Retinal pigment epithelial cell (primary cell): ENCODE measurements around the gene FRMD4B.

Experiments
- DNase-seq: peaks from one replicate; pipeline ENCODE4 v3.0.0-alpha.2; 2010; ENCODE audit warnings: low read depth
- H3K4me3 ChIP-seq: 2 replicates; pipeline ENCODE4 v1.5.1; 2011; ENCODE audit warnings: mild to moderate bottlenecking, low read length, control low read depth, moderate library complexity
- CTCF ChIP-seq: conservative IDR thresholded peaks from 2 replicates; pipeline ENCODE4 v1.5.1; 2011; ENCODE audit warnings: low read depth, low read length, control low read depth, inconsistent platforms

FRMD4B gene

GRCh38 chr3:69197922-69198530, 187.9 kb downstream of the FRMD4B start:
- no peak for TF ChIP-seq CTCF
- no peak overlapping the region for H3K4me3 ChIP-seq
- no peak for DNase-seq

- DNase-seq, result no peak
- TF ChIP-seq CTCF, result no peak
These were observed 188.4 kb downstream of the FRMD4B start for GRCh38 chr3:69197455-69197854.

GRCh38 chr3:69196876-69197275, 189.0 kb downstream of the FRMD4B start:
- DNase-seq, result no peak
- no peak for TF ChIP-seq CTCF

More at GRCh38 chr3:69197455-69197854, 188.4 kb downstream of the FRMD4B start:
- H3K4me3 ChIP-seq, result no peak overlapping the region

GRCh38 chr3:69194431-69195165, 191.3 kb downstream of the FRMD4B start:
- DNase-seq, result no peak
- no peak overlapping the region for H3K4me3 ChIP-seq
- TF ChIP-seq CTCF, result no peak

More at GRCh38 chr3:69196876-69197275, 189.0 kb downstream of the FRMD4B start:
- no peak overlapping the region for H3K4me3 ChIP-seq

GRCh38 chr3:69193749-69194148, 192.1 kb downstream of the FRMD4B start:
- no peak overlapping the region for H3K4me3 ChIP-seq
- no peak for DNase-seq
- no peak for TF ChIP-seq CTCF

- H3K4me3 ChIP-seq, result no peak overlapping the region
- no peak for DNase-seq
- no peak for TF ChIP-seq CTCF
These were observed 194.4 kb downstream of the FRMD4B start for GRCh38 chr3:69191516-69191915.

GRCh38 chr3:69189487-69189886, 196.4 kb downstream of the FRMD4B start:
- DNase-seq, result no peak
- TF ChIP-seq CTCF, result no peak
- H3K4me3 ChIP-seq, result no peak overlapping the region
